Vagina (tissue), 2 donors: ENCODE data around the gene METTL3. TPM values are rescaled to one million over a fixed set of nuclear protein-coding genes. Genes with fewer than 3 reads are reported as not detected.
"Not testable (repeated sequence)": the region's sequence is repeated elsewhere in the genome, so short reads cannot be mapped to it uniquely, and the experiment has no call there.

Source experiments
- DNase-seq, 2 donors: peaks; one replicate each; pipeline ENCODE4 v3.0.0-alpha.2; 2017; ENCODE audit errors: extremely low spot score in 2 of 2
- H3K27ac ChIP-seq: fragments of 200-600 bp; sonication (generic); one replicate; pipeline ENCODE4 v1.5.1; 2019
- H3K27me3 ChIP-seq: fragments of 200-600 bp; sonication (generic); one replicate; pipeline ENCODE4 v1.5.1; 2019
- H3K36me3 ChIP-seq, 2 donors: fragments of 200-600 bp; sonication (generic); one replicate each; pipeline ENCODE4 v1.5.1; 2017 to 2019
- H3K4me1 ChIP-seq: fragments of 200-600 bp; sonication (generic); one replicate; pipeline ENCODE4 v1.5.1; 2019
- H3K4me3 ChIP-seq, 2 donors: fragments of 200-600 bp; sonication (generic); 1 replicate in 1 of 2; 2 replicates in 1 of 2; pipeline ENCODE4 v1.5.1; 2016 to 2019
- H3K9me3 ChIP-seq: fragments of 200-600 bp; sonication (generic); one replicate; pipeline ENCODE4 v1.5.1; 2019
- CTCF ChIP-seq, 3 experiments: fragments of 450-650 bp in 2 of 3; fragments of 200-600 bp in 1 of 3; sonication (generic) in 1 of 3; IDR thresholded peaks; one replicate each; pipeline ENCODE4 v1.5.1; 2017 to 2019; ENCODE audit warnings: antibody characterized with exemption in 3 of 3, mild to moderate bottlenecking in 2 of 3, moderate library complexity in 2 of 3
- POLR2A ChIP-seq, 2 donors: fragments of 450-650 bp; IDR thresholded peaks; one replicate each; pipeline ENCODE4 v1.6.1; 2017; ENCODE audit warnings: antibody characterized with exemption in 2 of 2, mild to moderate bottlenecking in 2 of 2, moderate library complexity in 2 of 2
- POLR2AphosphoS5 ChIP-seq, 2 donors: sonication (generic); formaldehyde crosslinking; IDR thresholded peaks; one replicate each; pipeline ENCODE4 v1.9.0; 2017; ENCODE audit warnings: antibody characterized with exemption in 2 of 2, mild to moderate bottlenecking in 2 of 2, low read depth in 1 of 2; ENCODE audit not compliant: insufficient read depth in 1 of 2
- intact Hi-C: fragments of 100-400 bp; cut with DNase I; formaldehyde crosslinking; loops from one replicate; pipeline ENCODE4 v1.15.1; 2023
- total RNA-seq: library from RNA; depleted of rRNA; stranded (reverse); fragments of >200 nt; gene quantifications from one replicate; pipeline ENCODE4 v1.2.3, GENCODE V29; 2016

Gene METTL3
- 71.5 TPM for total RNA-seq

- Histone ChIP-seq H3K4me3 (peak within 1 kb of the TSS; percentile 74 to 90), H3K9me3 (no peaks in the 10 kb centered on the region), H3K4me1 (peaks cover 20% of the 10 kb centered on the region), H3K36me3 (no peaks in the 10 kb centered on the region), H3K27ac (peak within 1 kb of the TSS; percentile 73), H3K27me3 (no peaks in the 10 kb centered on the region)
- peak; percentile 97 to 99 for DNase-seq
- TF ChIP-seq CTCF (IDR thresholded peaks at IDR 0.05) (peak in 1 of 3 experiments; percentile 29), POLR2AphosphoS5 (IDR thresholded peaks at IDR 0.05; ENCODE audit: insufficient read depth in 1 of 2, low read depth in 1 of 2) (peak; percentile 85 to 96), POLR2A (IDR thresholded peaks at IDR 0.05) (no peak)
- intact Hi-C loops = no loop called here
Observed at GRCh38 chr14:21510735-21511657, at the start of gene METTL3. Gene METTL3 (minus strand): TSS chr14:21511340. CDS start chr14:21511223, 117 bp downstream.

GRCh38 chr14:21558703-21559170 lies 47.6 kb upstream of the METTL3 start:
- Histone ChIP-seq H3K36me3 (no peaks in the 10 kb centered on the region), H3K27me3 (no peaks in the 10 kb centered on the region), H3K4me1 (no peaks in the 10 kb centered on the region), H3K27ac (no peak overlapping the region), H3K9me3 (no peaks in the 10 kb centered on the region), H3K4me3 (no peak overlapping the region)
- DNase-seq = no peak
- intact Hi-C loops = loop anchor here (10.0 kb wide), 1 partner anchor 54 kb away; no protein-coding TSS in a partner anchor
- no peak for TF ChIP-seq POLR2A (IDR thresholded peaks at IDR 0.05)

GRCh38 chr14:21557084-21557901 lies 46.2 kb upstream of the METTL3 start:
- H3K4me3 ChIP-seq = peak overlapping the region; percentile 29 to 34
- H3K27ac ChIP-seq = peak overlapping the region; percentile 60
- H3K4me1 ChIP-seq = no peaks in the 10 kb centered on the region
- no peaks in the 10 kb centered on the region for H3K36me3 ChIP-seq
- DNase-seq = peak in 1 of 2 donors; percentile 88
- no peaks in the 10 kb centered on the region for H3K9me3 ChIP-seq
- intact Hi-C loops = loop anchor here (10.0 kb wide), 1 partner anchor 52 kb away; no protein-coding TSS in a partner anchor
- H3K27me3 ChIP-seq = no peaks in the 10 kb centered on the region
- TF ChIP-seq CTCF (IDR thresholded peaks at IDR 0.05) = peak; percentile 55 to 72 (median 55)
- TF ChIP-seq POLR2AphosphoS5 (IDR thresholded peaks at IDR 0.05; ENCODE audit: insufficient read depth in 1 of 2, low read depth in 1 of 2) = peak in 1 of 2 donors; percentile 60
- TF ChIP-seq POLR2A (IDR thresholded peaks at IDR 0.05) = no peak

GRCh38 chr14:21556378-21557083 lies 45.4 kb upstream of the METTL3 start:
- TF ChIP-seq CTCF (IDR thresholded peaks at IDR 0.05) (no peak), POLR2A (IDR thresholded peaks at IDR 0.05) (no peak)
- H3K4me1 ChIP-seq = no peaks in the 10 kb centered on the region
- H3K4me3 ChIP-seq = no peak overlapping the region
- intact Hi-C loops = loop anchor here (10.0 kb wide), 1 partner anchor 52 kb away; no protein-coding TSS in a partner anchor
- H3K27me3 ChIP-seq = no peaks in the 10 kb centered on the region
- peak overlapping the region; percentile 60 for H3K27ac ChIP-seq
- DNase-seq = no peak
- no peaks in the 10 kb centered on the region for H3K9me3 ChIP-seq
- H3K36me3 ChIP-seq = no peaks in the 10 kb centered on the region

- H3K9me3 ChIP-seq = no peaks in the 10 kb centered on the region
- no peaks in the 10 kb centered on the region for H3K36me3 ChIP-seq
- intact Hi-C loops = loop anchor here (10.0 kb wide), 1 partner anchor 48 kb away; no protein-coding TSS in a partner anchor
- H3K4me1 ChIP-seq = no peaks in the 10 kb centered on the region
- no peak overlapping the region for H3K4me3 ChIP-seq
- no peak for DNase-seq
- TF ChIP-seq POLR2AphosphoS5 (IDR thresholded peaks at IDR 0.05; ENCODE audit: insufficient read depth in 1 of 2, low read depth in 1 of 2) (no peak), CTCF (IDR thresholded peaks at IDR 0.05) (no peak)
- no peak overlapping the region for H3K27ac ChIP-seq
- no peaks in the 10 kb centered on the region for H3K27me3 ChIP-seq
Observed at GRCh38 chr14:21553266-21553665, 42.1 kb upstream of the METTL3 start.

GRCh38 chr14:21544588-21544987 lies 33.4 kb upstream of the METTL3 start:
- H3K4me3 ChIP-seq, H3K4me1 ChIP-seq, H3K27me3 ChIP-seq, DNase-seq, H3K36me3 ChIP-seq, intact Hi-C loops, H3K9me3 ChIP-seq, H3K27ac ChIP-seq: not testable (repeated sequence)
